ENCODE data around the gene NCAM1. TPM values are rescaled to one million over a fixed set of nuclear protein-coding genes. Genes with fewer than 3 reads are reported as not detected.

NCAM1 gene
- total and polyA plus RNA-seq, 2 experiments from 2014 or later = 0.76 to 1.6 TPM

DNA sequence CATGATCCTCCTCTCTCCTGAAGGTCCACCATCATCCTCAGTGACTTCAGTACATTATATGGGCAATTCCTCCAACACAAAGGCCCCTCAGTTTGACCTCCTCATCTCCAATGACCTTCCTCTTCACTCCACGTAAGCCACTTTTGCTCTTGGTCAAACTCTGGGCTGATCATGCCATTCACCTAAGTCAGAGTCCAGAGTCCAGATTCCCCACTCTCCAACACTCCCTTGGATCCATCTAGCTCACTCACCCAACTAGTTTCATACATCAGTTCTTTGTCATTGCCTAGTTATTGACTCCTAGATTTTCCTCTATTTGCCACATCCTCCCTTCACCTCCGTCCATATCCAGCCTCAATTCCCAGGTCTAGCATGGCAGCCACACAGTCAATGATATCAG lies 322.7 kb downstream of the NCAM1 start:
- no peak overlapping the region for H3K27ac ChIP-seq (ENCODE audit: low read depth)
- H3F3A ChIP-seq (replicated peaks; ENCODE audit: low read depth) = no peaks in the 10 kb centered on the region
- no peak for DNase-seq (ENCODE audit: low spot score)
- H4K20me1 ChIP-seq (replicated peaks; ENCODE audit: insufficient read depth) = no peaks in the 10 kb centered on the region
- no peaks in the 10 kb centered on the region for H3K79me2 ChIP-seq (replicated peaks; ENCODE audit: insufficient read depth)
- Mint-ChIP-seq H3K4me3 (no peak overlapping the region), H3K27me3 (ENCODE audit: insufficient read depth, low read depth, poor library complexity) (no peaks in the 10 kb centered on the region), H3K9me3 (no peaks in the 10 kb centered on the region; the same call in 2 of the 3 replicates), H3K27ac (no peak overlapping the region), H3K36me3 (ENCODE audit: low read depth) (no peaks in the 10 kb centered on the region), H3K4me1 (no peaks in the 10 kb centered on the region)
- H3K4me3 ChIP-seq = no peak overlapping the region
- H2AFZ ChIP-seq = no peak overlapping the region
- no peaks in the 10 kb centered on the region for H3K36me3 ChIP-seq (ENCODE audit: insufficient read depth)
- H3K4me1 ChIP-seq (ENCODE audit: insufficient read depth) = no peaks in the 10 kb centered on the region
- no peaks in the 10 kb centered on the region for H3K27me3 ChIP-seq (ENCODE audit: insufficient read depth)
- H3K9me2 ChIP-seq (ENCODE audit: insufficient read depth) = no peaks in the 10 kb centered on the region
- no peak for ATAC-seq
- H3K4me2 ChIP-seq = no peak overlapping the region
- no peak for TF ChIP-seq STAT1 (IDR thresholded peaks at IDR 0.05; ENCODE audit: unreplicated experiment)
- TF ChIP-seq EZH2phosphoT487 (IDR thresholded peaks at IDR 0.05; ENCODE audit: unreplicated experiment) = no peak
- no peak for TF ChIP-seq POLR2AphosphoS5 (IDR thresholded peaks at IDR 0.05; ENCODE audit: low read depth)
- TF ChIP-seq ZNF114 (CRISPR knock-in tag; IDR thresholded peaks at IDR 0.05) = no peak
- TF ChIP-seq NANOG (IDR thresholded peaks at IDR 0.05; ENCODE audit: borderline replicate concordance) = no peak
- TF ChIP-seq JUNB (IDR thresholded peaks at IDR 0.05; ENCODE audit: unreplicated experiment) = no peak
- TF ChIP-seq, protein P1, sequence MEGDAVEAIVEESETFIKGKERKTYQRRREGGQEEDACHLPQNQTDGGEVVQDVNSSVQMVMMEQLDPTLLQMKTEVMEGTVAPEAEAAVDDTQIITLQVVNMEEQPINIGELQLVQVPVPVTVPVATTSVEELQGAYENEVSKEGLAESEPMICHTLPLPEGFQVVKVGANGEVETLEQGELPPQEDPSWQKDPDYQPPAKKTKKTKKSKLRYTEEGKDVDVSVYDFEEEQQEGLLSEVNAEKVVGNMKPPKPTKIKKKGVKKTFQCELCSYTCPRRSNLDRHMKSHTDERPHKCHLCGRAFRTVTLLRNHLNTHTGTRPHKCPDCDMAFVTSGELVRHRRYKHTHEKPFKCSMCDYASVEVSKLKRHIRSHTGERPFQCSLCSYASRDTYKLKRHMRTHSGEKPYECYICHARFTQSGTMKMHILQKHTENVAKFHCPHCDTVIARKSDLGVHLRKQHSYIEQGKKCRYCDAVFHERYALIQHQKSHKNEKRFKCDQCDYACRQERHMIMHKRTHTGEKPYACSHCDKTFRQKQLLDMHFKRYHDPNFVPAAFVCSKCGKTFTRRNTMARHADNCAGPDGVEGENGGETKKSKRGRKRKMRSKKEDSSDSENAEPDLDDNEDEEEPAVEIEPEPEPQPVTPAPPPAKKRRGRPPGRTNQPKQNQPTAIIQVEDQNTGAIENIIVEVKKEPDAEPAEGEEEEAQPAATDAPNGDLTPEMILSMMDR (conservative IDR thresholded peaks at IDR 0.05; ENCODE audit: low read depth in 2 of 2) = no peak
- TF ChIP-seq EZH2 (IDR thresholded peaks at IDR 0.05; ENCODE audit: low read depth, unreplicated experiment) = no peak
- TF ChIP-seq ZNF331 (CRISPR knock-in tag; IDR thresholded peaks at IDR 0.05; ENCODE audit: low read depth) = no peak
- TF ChIP-seq, protein P2, sequence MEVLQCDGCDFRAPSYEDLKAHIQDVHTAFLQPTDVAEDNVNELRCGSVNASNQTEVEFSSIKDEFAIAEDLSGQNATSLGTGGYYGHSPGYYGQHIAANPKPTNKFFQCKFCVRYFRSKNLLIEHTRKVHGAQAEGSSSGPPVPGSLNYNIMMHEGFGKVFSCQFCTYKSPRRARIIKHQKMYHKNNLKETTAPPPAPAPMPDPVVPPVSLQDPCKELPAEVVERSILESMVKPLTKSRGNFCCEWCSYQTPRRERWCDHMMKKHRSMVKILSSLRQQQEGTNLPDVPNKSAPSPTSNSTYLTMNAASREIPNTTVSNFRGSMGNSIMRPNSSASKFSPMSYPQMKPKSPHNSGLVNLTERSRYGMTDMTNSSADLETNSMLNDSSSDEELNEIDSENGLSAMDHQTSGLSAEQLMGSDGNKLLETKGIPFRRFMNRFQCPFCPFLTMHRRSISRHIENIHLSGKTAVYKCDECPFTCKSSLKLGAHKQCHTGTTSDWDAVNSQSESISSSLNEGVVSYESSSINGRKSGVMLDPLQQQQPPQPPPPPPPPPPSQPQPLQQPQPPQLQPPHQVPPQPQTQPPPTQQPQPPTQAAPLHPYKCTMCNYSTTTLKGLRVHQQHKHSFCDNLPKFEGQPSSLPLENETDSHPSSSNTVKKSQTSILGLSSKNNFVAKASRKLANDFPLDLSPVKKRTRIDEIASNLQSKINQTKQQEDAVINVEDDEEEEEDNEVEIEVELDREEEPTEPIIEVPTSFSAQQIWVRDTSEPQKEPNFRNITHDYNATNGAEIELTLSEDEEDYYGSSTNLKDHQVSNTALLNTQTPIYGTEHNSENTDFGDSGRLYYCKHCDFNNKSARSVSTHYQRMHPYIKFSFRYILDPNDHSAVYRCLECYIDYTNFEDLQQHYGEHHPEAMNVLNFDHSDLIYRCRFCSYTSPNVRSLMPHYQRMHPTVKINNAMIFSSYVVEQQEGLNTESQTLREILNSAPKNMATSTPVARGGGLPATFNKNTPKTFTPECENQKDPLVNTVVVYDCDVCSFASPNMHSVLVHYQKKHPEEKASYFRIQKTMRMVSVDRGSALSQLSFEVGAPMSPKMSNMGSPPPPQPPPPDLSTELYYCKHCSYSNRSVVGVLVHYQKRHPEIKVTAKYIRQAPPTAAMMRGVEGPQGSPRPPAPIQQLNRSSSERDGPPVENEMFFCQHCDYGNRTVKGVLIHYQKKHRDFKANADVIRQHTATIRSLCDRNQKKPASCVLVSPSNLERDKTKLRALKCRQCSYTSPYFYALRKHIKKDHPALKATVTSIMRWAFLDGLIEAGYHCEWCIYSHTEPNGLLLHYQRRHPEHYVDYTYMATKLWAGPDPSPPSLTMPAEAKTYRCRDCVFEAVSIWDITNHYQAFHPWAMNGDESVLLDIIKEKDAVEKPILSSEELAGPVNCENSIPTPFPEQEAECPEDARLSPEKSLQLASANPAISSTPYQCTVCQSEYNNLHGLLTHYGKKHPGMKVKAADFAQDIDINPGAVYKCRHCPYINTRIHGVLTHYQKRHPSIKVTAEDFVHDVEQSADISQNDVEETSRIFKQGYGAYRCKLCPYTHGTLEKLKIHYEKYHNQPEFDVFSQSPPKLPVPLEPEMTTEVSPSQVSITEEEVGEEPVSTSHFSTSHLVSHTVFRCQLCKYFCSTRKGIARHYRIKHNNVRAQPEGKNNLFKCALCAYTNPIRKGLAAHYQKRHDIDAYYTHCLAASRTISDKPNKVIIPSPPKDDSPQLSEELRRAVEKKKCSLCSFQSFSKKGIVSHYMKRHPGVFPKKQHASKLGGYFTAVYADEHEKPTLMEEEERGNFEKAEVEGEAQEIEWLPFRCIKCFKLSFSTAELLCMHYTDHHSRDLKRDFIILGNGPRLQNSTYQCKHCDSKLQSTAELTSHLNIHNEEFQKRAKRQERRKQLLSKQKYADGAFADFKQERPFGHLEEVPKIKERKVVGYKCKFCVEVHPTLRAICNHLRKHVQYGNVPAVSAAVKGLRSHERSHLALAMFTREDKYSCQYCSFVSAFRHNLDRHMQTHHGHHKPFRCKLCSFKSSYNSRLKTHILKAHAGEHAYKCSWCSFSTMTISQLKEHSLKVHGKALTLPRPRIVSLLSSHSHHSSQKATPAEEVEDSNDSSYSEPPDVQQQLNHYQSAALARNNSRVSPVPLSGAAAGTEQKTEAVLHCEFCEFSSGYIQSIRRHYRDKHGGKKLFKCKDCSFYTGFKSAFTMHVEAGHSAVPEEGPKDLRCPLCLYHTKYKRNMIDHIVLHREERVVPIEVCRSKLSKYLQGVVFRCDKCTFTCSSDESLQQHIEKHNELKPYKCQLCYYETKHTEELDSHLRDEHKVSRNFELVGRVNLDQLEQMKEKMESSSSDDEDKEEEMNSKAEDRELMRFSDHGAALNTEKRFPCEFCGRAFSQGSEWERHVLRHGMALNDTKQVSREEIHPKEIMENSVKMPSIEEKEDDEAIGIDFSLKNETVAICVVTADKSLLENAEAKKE (CRISPR knock-in tag; IDR thresholded peaks at IDR 0.05) = no peak
- no peak for TF ChIP-seq REST (IDR thresholded peaks at IDR 0.05; ENCODE audit: unreplicated experiment)
- TF ChIP-seq ETS1 (IDR thresholded peaks at IDR 0.05) = no peak
